HUDEP-2 (cell line): Measurements from ENCODE around the gene ASB9.
"Not testable (repeated sequence)": the region's sequence is repeated elsewhere in the genome, so short reads cannot be mapped to it uniquely, and the experiment has no call there.

Experiments used
- DNase-seq, 76 experiments: peaks; one replicate each; lab custom pipeline; 2025; ENCODE audit not compliant: unreplicated experiment in 76 of 76; lab: John Stamatoyannopoulos, UW

Gene ASB9

DNA sequence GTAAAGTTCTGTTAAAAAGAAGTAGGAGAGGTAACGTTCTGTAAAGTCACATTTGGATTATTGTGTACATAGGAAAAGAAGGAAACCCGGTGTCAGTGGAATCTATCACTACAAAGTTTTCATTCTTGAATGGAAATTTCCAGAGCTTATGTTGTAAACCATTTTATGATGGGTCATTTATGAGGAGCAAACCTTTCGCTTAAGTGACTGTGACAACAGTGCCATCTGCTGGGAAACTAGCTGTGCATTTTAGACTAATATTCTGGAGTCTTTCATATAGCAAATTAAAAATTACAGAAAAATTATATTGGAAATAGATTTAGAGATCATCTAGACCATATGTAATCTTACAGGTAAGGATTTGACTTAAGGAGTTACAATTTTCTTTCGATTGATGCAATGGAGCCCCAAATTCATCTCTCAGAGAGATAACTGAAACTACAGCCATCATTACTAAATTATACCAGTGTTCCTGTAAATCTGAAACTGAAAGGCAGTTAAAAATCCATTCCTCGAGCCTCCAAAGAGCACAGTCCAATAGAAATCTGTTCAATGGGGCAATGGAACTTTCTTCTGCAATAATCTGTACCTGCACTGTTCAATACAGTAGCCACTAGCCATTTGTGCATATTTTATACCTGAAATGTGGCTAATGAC is 26.9 kb downstream of the ASB9 start:
- peak in 4 of 76 experiments; percentile 1 to 5 (median 3) for DNase-seq

DNA sequence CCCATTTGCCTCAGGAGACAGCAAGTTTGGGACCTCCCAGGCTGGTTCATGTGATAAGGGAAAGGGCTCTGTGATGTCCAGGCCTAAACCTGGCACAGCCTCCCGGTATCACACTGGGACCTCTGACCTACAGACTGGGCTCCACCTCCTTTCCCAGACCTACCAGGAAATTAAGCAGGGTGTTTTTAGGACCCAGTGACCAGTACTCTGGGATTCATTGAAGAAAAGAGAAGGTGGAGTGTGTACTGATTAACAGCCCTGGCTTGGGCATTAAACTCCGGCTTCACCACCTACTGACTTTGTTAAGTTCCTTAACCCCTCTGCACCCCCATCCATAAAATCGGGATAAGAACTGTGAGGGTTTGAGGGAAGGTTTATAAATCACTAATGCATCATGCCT is 28.6 kb downstream of the ASB9 start:
- no peak for DNase-seq

DNA sequence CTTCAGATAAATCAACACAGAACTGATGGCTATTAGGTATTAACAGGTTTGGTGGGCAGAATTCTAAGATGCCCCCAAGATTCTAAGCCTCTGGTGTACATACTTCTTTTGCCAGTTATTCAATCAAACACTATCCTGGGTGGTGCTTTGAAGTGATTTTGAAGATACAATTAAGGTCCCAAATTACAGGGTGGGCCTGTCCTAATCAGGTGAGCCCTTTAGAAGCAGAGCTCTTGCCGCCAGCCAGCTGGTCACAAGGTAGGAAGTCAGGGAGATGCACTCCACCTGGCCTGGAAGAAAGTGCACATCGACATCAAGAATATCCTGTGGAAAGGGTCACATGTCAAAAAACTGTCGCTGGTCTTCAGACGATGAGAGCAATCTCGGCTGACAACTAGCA is 29.5 kb downstream of the ASB9 start:
- no peak for DNase-seq

DNA sequence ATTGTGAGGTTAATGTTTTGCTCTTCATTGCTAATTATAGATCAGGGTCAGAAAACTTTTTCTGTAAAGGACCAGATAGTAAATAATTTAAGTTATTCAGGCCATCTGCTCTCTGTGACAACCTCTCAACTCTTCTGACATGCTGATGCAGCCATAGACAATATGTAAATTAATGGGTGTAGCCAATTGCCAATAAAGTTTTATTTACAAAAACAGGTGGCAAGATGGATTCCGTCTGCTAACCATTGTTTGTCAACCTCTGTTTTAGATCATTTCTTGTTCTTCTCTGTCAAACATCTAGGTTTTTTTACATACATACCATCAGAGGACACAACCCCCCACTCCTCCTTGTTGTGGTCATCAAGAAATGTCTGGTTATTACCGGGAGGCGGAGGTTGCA is 33.7 kb downstream of the ASB9 start:
- no peak for DNase-seq

DNA sequence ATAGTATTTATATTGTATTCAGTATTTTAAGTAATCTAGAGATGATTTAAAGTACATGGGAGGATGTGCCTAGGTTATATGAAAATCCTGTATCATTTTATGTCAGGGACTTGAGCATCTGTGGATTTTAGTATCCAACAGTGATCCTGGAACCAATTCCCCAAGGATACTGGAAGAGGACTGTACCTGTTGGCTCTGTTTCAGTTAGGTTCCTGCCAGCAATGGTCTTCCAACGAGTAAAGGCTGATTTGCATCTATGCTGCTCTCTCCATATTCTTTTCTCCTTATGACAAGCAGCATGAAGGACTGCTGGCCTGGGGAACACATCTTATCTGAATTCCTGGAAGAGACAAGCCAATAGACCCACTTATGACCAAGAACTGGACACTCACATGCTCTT is 34.9 kb downstream of the ASB9 start:
- DNase-seq, result no peak

DNA sequence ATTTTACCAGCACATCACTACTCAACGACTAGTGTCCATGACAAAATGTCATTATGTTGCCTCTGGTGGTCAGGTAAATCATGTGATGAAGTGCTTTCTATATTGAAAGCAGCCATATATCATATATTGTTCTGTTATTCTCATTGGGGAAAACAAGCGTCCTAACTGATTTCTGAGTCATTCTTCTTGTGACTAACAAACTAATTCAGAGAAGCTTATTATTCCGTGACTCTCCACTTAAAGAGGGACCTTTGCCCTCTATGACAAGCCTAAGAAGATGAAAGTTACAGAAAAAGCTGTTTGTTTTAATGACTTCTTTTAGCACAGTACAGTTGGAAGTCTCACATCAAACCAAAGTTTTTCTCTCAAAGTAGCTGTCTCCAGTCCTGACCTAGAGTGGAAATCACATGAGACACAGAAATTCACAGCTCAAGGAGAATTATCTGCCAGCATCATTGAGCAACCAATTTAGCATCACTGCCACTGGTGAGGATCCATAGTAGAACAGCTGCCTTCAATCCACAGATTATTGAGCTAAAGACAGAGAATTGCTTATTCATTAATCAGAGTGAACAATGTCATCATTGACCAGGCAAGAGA is 36.4 kb downstream of the ASB9 start:
- no peak for DNase-seq

DNA sequence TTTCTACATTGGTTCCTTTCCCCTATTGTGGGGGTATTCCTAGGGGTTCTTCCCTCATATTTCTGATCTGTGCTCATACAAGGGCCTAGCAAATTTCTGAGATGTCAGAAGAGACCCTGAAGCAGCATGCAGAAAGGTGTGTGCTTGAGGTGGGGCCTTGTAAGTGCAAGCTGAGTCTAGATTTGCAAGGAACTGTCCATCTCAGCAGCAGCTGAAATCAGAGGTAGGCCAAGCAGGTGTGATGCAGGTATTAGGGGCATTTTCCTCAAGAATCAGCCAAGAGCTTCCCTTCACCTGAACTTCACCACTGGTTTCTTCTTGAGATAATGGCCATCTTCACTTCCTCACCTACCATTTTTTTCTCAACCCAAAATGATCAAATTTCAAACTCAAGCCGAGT is 45.1 kb downstream of the ASB9 start:
- DNase-seq, result no peak

DNA sequence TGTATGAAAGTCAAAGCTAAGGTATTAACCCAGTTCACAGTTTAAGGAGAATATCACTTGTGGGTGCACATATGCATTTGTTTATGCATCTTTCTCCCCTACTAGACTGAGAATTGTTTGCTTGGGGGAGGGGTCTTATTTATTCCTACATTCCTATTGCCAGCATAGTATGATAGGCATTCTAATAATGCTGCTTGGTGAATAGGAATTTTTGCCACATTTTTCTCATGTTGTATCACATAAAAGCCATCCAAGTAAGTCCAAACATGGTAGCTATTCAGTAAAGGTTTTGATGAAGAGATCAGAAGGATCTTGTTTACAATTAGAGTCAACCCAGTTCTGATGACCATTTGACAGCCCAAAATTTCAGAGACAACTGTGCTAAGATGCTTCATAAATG is 48.6 kb downstream of the ASB9 start:
- no peak for DNase-seq

DNA sequence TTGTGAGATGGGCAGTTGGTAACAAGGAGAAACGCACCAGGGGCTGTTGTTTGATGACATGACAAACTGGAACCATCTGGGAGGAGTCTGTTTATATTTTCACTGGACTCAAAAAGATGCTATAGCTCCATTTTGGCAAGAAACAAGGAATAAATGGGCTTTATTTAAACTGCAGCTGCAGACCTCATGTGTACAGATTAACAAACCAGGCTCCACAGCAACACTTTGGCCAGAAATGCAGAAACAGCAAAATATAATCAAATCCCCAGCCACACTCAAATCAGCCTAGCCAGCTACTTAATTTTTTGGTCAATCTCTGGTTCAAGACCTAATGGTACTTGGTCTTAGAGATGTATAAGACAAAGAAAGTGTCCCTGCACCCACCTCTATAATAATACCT is 52.7 kb downstream of the ASB9 start:
- no peak for DNase-seq

DNA sequence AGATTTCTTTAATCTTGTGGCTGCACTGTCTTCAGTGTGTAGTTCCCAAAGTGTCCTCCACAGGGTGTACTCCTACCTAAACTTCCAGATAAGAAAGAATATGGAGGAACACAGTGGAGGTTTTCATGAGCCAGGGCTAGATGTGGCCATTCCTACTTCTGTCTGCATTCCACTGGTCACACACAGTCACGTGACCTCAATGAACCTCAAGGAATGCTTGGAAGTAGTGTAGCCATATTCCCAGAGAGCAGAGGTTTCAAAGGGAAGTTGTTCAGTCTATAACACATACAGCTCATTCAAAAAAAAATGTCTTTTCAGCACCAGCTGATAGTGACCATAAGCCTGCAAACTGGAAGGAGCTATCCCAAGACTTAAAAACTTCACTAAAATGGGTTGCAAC is 53.6 kb downstream of the ASB9 start:
- DNase-seq, result no peak

DNA sequence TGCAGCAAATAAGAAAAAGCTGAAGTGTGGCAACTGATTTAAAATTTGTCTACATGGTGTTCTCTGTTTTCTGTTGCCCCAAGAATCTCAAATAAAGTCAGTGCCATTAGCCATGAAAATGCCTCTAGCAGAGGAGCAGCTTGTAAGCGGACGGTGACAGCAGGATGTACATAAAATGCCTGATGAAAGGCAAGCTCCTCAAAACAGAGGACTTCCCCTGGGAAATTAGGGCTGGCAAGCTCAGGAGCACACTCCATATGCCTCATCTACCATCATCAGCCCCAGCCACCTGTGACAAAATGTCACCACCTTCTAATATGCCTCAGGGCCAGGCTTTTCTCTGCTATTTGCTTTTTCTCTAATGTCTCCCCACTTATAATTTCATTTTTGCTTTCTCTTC is 54.5 kb downstream of the ASB9 start:
- no peak for DNase-seq

DNA sequence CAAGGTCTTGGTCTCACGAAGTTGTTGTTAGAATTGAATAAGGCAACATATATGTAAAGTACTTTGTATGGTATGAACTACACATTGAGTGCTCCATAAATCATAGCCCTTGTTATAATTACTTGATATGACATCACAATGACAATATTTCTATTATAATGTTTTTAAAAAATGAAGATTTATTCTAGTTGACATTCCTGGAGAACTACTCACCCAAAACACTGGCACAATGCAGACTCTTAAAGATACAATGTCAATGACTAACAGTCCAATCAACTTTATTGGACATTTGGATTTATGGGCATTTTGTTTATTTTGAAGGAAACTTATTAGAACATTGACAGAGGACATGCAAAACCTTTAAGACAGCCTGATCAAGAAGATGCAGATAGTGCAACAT is 55.3 kb downstream of the ASB9 start:
- DNase-seq, result no peak

DNA sequence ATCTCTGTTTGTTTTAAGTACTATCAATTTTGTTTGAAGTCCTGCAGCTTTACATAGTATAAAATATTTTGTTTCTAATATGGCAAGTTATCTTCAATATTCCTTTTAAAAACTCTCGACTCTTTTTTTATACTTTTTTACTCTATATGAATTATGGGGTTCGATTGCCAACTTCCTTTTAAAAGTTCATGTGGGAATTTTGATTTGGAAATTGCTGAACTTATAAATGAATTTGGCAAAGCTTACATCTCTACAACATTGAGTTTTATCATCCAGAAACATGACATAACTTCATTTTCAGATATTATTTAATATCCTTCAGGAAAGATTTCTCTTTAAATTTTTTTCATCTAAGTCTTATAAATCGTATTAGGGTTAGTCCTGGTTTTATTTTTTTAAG is 60.8 kb downstream of the ASB9 start:
- no peak for DNase-seq

DNA sequence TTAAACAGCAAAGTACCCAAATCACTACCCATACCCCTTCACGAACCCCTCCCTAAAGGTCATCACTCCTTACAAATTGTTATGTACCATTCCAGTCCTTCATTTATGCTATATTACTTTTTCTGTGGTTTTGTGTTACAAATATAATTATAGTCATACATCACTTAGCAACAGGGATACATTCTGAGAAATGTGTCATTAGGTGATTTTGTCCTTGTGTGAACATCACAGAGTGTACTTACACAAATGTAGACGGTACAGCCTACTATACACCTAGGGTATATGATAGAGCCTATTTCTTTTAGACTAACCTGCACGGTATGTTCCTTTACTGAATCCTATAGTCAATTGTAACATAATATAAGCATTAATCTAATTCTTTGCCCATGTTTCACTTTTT is 61.9 kb downstream of the ASB9 start:
- DNase-seq, result no peak

DNA sequence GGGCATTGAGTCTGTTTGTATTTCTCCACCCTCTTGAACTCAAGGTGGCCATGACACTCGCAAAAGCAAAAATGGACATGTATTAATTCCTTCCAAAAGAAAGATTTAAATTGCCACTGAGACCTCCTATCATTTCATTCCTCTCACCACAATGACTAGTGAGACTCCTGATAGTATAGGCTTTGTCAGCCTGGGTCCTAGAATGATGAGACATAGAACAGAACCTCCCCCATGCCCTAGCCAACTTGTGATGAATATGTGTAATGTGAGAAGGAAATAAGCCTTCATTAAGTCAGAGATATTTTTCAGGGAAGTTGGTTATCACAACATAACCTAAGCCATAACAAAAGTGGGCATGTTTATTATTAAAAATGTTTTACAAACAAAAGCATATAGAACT is 62.5 kb downstream of the ASB9 start:
- no peak for DNase-seq

DNA sequence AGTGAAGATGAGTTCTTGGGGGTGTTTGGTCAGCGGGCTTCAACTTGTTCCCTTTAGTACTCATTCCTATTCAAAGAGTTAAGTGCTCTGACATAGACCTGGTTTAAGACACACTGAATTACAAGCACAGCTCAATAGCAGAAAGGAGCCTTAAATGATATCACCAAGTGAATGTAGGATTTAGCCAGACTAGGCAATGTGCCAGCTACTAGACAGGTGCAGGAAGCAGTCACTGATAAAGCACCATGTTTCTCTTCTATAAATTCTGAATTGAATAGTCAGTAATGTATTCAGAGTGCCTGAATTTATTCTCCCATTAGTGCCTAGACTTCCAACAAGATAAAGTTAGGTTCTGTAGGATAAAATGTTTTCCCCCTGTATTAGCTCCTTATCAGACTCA is 63.6 kb downstream of the ASB9 start:
- DNase-seq, result peak in 3 of 76 experiments; percentile 0 to 5 (median 1)

DNA sequence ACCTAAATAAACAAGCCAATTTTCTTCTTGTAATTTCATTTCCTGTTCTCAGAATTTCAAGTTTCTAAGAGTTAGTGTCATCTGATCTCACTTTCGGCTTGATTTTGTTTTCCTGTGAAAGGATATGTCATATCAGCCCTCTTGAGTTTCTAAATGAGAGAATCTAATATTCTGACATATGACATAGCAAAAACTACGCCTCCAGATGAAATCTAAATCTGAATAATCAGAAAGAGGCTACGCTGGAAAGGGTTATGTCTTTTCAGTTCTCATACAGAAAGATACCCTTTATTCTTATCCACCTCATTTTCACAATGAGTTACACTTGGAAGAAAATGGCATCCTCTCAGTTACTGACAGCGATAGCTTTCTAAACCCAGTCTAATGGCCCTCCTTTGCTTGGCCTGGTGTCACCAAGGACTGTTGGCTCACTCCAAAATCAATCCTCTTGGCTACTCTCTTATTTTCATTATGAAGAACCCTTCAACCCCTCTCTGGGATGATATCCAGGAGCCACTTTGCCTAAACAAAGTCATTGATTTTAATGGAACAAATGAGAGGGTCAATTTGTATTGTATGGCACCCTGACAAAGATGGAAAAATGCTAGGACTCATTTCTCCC is 65.6 kb downstream of the ASB9 start:
- no peak for DNase-seq

DNA sequence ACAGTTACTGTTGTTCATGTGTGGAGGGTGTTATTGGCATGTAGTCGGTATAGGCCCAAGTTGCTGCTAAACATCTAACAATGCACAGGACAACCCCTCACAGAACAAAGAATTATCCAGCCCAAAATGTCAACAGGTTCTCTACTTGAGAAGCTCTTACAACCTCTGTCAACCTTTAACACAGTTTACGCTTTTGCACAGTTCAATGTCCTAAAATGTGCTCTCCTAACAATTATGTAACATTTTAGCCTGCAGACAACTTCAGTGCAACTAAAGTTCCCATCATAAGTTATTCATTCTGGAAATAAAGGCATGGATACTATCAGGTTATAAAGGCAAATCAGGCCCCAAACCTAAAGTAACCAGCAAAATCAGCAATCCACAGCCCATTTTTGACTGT is 66.2 kb downstream of the ASB9 start:
- no peak for DNase-seq

DNA sequence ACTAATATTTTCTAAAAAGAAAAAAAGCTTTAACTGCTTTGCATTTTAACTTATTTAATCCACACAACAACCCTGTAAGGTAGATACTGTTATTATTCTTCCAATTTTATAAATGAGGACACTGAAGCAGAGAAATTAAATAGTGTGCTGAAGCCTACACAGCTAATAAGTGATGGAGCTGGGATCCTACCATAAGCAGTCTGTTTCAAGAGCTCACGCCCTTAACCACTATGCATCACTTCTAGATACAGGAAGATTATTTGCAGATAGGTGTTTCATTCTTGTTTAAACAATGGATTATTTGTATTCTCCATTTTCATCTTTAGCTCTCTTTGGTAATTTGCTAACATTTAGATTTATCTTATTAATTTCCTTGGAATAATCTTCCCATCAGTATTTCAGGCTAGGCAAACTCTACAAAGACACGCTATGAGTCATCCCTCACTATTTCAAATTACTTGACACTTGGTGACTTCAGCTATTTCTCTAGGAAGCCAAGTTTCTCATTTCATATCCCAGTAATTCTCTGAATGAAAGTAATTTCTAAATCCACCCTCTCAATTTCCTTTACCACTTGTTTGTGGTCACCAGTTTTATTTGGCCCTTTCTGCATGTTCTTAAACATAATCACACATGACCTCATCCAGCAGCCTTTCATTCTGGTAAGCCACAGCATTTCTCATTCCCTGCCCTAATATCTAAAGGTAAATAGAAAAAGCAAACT is 67.3 kb downstream of the ASB9 start:
- no peak for DNase-seq

DNA sequence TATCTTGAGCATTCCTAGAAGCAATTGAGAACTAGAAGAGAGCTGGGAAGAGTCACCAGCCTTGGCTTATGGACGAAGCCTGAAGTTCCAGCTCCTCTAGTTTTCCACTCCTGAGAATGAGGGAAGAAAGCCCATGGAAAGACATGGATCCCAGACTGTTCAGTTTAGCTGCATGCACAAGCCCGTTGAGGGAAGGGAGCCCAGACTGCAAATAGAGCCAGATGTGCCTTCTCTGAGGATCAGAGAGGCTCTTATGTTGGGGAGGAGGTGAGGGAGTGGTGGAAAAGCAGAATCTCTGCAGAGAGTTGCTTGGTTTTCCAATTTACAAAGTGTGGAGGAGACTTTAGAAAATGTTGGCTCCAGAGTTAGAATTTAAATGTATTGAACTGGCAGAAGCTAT is 69.0 kb downstream of the ASB9 start:
- no peak for DNase-seq

DNA sequence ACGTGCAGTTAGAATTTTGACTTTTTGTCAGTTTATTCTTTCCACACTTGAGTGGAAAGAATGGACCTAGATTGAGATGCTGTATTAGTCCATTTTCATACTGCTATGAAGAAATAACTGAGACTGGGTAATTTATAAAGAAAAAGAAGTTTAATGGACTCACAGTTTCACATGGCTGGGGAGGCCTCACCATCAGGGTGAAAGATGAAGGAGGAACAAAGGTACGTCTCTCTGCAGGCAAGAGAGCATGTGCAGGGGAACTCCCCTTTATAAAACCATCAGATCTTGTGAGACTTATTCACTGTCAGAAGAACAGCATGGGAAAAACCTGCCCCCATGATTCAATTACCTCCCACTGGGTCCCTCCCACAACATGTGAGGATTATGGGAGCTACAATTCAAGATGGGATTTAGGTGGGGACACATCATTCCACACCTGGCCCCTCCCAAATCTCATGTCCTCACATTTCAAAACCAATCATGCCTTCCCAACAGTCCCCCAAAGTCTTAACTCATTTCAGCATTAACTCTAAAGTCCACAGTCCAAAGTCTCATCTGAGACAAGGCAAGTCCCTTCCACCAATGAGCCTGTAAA is 71.2 kb downstream of the ASB9 start:
- not testable (repeated sequence) for DNase-seq
